ENCODE data around the gene PJVK.
A peak's percentile ranks its signal among the peaks of the same experiment; 100 is the strongest.

The PJVK gene

GRCh38 chr2:178474560-178474959 lies 23.4 kb downstream of the PJVK start:
- no peak for TF ChIP-seq CTCF (conservative IDR thresholded peaks at IDR 0.05; ENCODE audit: low read depth, low read length)
- no peak overlapping the region for H3K4me3 ChIP-seq (ENCODE audit: low read length)
- DNase-seq (ENCODE audit: low read depth), result no peak

GRCh38 chr2:178476477-178476876 lies 25.3 kb downstream of the PJVK start:
- no peak for DNase-seq (ENCODE audit: low read depth)
- TF ChIP-seq CTCF (conservative IDR thresholded peaks at IDR 0.05; ENCODE audit: low read depth, low read length), result no peak
- no peak overlapping the region for H3K4me3 ChIP-seq (ENCODE audit: low read length)

GRCh38 chr2:178477443-178478129 lies 26.4 kb downstream of the PJVK start:
- no peak for DNase-seq (ENCODE audit: low read depth)
- peak overlapping the region; percentile 82 for H3K4me3 ChIP-seq (ENCODE audit: low read length)
- TF ChIP-seq CTCF (conservative IDR thresholded peaks at IDR 0.05; ENCODE audit: low read depth, low read length), result no peak

- H3K4me3 ChIP-seq (ENCODE audit: low read length), result peak overlapping the region; percentile 82
- no peak for TF ChIP-seq CTCF (conservative IDR thresholded peaks at IDR 0.05; ENCODE audit: low read depth, low read length)
- no peak for DNase-seq (ENCODE audit: low read depth)
Observed at GRCh38 chr2:178478130-178478438, 26.9 kb downstream of the PJVK start.

GRCh38 chr2:178478439-178479274 lies 27.5 kb downstream of the PJVK start, which contains the start of gene FKBP7:
Gene FKBP7 (minus strand): TSS chr2:178478600. CDS start chr2:178478499, 101 bp downstream.
- peak within 1 kb of the TSS; percentile 82 for H3K4me3 ChIP-seq (ENCODE audit: low read length)
- peak; percentile 69 for TF ChIP-seq CTCF (conservative IDR thresholded peaks at IDR 0.05; ENCODE audit: low read depth, low read length)
- DNase-seq (ENCODE audit: low read depth), result peak; percentile 43

- no peak for TF ChIP-seq CTCF (conservative IDR thresholded peaks at IDR 0.05; ENCODE audit: low read depth, low read length)
- DNase-seq (ENCODE audit: low read depth), result no peak
- H3K4me3 ChIP-seq (ENCODE audit: low read length), result peak overlapping the region; percentile 82
Observed at GRCh38 chr2:178479275-178479616, 28.1 kb downstream of the PJVK start.
